Measurements from ENCODE around the gene IRF2BP2. TPM values are rescaled to one million over a fixed set of nuclear protein-coding genes. Genes with fewer than 3 reads are reported as not detected.

Gene IRF2BP2
- total RNA-seq, 2 donors from 2014 or later: 111 to 124 TPM

DNA sequence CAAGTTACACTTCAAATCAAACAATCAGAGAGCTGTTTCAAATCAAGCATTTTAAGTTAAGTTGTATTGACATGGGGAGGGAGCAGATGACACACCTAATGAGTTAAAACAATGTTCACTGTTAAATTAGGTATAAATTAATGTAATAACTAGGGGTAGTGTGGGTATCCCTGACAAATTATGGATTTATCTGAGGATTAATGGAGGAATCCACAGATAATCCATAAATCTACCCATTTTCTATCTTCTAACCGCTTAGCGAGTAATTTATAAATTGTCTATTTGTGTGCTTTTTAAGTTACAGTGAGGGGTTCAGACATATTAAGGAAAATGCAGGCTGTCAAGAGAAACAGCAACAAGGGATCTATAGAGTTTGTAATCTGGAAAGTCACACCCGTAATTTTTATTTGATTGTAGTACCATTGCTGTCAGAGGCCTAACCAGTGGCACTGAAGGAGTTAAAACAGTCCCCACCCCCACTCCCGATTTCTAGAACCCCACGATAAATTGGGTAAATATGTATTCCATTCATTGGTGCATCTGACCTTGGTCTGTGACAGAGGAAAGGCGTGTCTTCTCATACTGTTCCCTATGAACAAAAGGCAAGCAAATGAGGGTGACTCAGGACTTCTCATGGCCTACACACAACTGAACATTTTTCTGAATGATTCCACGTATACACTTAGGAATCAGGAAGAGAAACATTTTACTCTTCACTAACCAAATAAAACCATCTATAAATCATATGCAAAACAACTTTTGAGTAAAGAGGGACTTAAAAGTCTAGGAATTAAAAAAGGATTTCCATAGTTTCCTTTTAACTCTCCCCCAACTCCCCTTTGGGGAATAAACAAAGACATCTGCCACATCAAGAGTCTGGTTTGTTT is 7.4 kb downstream of the IRF2BP2 start:
- TF ChIP-seq POLR2AphosphoS5 (IDR thresholded peaks at IDR 0.05) (peak; percentile 95), POLR2A (IDR thresholded peaks at IDR 0.05) (peak; percentile 63)
- TF ChIP-seq, protein P1, sequence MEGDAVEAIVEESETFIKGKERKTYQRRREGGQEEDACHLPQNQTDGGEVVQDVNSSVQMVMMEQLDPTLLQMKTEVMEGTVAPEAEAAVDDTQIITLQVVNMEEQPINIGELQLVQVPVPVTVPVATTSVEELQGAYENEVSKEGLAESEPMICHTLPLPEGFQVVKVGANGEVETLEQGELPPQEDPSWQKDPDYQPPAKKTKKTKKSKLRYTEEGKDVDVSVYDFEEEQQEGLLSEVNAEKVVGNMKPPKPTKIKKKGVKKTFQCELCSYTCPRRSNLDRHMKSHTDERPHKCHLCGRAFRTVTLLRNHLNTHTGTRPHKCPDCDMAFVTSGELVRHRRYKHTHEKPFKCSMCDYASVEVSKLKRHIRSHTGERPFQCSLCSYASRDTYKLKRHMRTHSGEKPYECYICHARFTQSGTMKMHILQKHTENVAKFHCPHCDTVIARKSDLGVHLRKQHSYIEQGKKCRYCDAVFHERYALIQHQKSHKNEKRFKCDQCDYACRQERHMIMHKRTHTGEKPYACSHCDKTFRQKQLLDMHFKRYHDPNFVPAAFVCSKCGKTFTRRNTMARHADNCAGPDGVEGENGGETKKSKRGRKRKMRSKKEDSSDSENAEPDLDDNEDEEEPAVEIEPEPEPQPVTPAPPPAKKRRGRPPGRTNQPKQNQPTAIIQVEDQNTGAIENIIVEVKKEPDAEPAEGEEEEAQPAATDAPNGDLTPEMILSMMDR (IDR thresholded peaks at IDR 0.05): no peak
- DNase-seq (ENCODE audit: low spot score): peak; percentile 76
- Histone ChIP-seq H3K9me3 (no peaks in the 10 kb centered on the region), H3K27ac (peak overlapping the region; percentile 100), H3K4me3 (no peak overlapping the region), H3K27me3 (replicated peaks; ENCODE audit: insufficient read depth) (no peaks in the 10 kb centered on the region), H3K36me3 (peaks cover 0 to 3% of the 10 kb centered on the region in 2 donors), H3K4me1 (replicated peaks) (peaks cover 7% of the 10 kb centered on the region)
- WGBS: 29% methylated on average over 7 of the region's 7 CpGs
- intact Hi-C loops (cut with DNase I): loop anchor here (10.0 kb wide), 1 partner anchor 902 kb away; the partner anchor contains the start of gene B3GALNT2

DNA sequence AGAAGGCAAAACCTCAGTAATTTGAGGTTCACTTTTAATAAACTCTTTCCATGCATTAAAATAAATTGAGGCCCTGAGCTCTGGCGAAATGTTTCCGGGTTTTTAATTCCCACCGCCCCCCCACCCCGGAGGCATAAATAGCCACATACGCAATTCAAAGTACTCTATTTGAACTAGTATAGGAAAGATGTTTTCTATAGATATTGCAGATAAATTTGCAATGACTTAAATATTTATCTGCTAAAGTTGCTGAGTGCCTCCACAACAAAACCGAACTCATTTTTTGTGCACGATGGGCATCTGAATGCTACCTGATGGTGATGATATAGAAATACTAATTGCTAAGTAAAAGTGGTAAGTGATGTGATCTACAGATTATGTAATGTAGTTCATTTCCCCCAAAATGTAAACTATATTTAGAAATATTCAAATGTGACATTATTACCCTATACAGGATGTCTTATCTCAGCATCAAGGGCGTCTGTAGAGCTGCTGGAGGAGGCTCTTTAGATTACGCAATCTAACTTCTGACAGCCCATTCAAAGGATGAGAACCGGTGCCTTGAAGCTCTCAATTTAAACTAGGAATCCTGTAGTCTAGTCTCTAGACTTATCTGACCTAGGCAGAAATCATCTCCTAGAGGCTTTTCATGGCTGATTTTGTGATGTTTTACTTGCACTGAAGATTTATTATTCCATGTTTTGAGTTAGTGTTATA is 8.5 kb downstream of the IRF2BP2 start:
- Histone ChIP-seq H3K9me3 (no peaks in the 10 kb centered on the region), H3K4me3 (no peak overlapping the region), H3K4me1 (replicated peaks) (peaks cover 7% of the 10 kb centered on the region), H3K36me3 (no peaks in the 10 kb centered on the region), H3K27me3 (replicated peaks; ENCODE audit: insufficient read depth) (no peaks in the 10 kb centered on the region), H3K27ac (peak overlapping the region; percentile 100)
- 25% methylated on average over 10 of the region's 10 CpGs for WGBS
- no peak for DNase-seq (ENCODE audit: low spot score)
- TF ChIP-seq POLR2AphosphoS5 (IDR thresholded peaks at IDR 0.05): peak; percentile 25
- TF ChIP-seq, protein P1 (IDR thresholded peaks at IDR 0.05): no peak
- intact Hi-C loops (cut with DNase I): loop anchor here (2.0 to 10.0 kb wide), 2 partner anchors 67 to 903 kb away; partner anchors contain the start of gene B3GALNT2

DNA sequence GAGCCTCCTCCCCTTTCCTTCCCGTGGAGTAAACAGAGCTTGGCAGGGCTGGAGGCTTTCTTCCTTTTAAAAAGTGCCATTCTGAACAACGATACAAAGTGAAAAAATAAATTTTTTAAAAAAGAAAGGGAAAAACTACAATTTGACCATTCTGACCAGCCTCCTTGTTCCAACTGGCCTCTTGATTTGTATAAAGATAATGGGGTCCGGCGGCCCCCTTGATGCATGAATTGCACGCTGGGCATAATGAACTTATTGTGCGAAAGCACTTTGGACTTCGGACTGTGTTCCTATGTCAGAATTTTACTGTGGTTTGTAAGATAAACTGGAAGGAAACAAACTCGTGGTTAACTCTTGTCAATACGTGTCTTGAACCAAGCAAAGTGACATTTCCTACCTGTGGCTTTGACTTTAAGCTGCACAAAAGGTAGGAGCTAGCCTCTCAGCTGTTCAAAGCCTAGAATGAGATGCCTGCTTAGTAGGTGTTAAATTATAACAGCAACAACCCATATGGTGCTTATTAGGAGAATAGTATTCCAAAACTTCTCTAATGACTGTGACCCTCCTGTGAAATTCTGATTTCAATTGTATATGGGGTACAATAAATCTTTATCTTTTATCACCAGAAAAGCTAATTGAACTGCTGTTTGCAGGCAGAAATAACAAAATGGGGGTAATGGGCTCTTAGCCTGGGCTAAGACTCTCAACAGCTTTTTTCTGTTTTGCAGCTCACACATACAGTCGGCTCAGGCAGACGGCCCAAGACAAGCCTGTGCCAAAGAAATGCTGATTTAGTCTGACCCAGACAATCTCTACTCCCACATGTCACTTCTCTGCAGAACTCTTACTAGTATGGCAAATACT is 9.3 kb downstream of the IRF2BP2 start:
- no peaks in the 10 kb centered on the region for H3K36me3 ChIP-seq
- DNase-seq (ENCODE audit: low spot score): no peak
- H3K27me3 ChIP-seq (replicated peaks; ENCODE audit: insufficient read depth): no peaks in the 10 kb centered on the region
- WGBS: 2% methylated on average over 11 of the region's 11 CpGs
- H3K9me3 ChIP-seq: no peaks in the 10 kb centered on the region
- TF ChIP-seq, protein P1 (IDR thresholded peaks at IDR 0.05): no peak
- peak; percentile 8 for TF ChIP-seq POLR2AphosphoS5 (IDR thresholded peaks at IDR 0.05)
- peak overlapping the region; percentile 100 for H3K27ac ChIP-seq
- H3K4me1 ChIP-seq (replicated peaks): peaks cover 7% of the 10 kb centered on the region
- peak overlapping the region; percentile 54 to 59 for H3K4me3 ChIP-seq
- intact Hi-C loops (cut with DNase I): loop anchor here (2.0 to 10.0 kb wide), 2 partner anchors 66 to 904 kb away; partner anchors contain the start of gene B3GALNT2

DNA sequence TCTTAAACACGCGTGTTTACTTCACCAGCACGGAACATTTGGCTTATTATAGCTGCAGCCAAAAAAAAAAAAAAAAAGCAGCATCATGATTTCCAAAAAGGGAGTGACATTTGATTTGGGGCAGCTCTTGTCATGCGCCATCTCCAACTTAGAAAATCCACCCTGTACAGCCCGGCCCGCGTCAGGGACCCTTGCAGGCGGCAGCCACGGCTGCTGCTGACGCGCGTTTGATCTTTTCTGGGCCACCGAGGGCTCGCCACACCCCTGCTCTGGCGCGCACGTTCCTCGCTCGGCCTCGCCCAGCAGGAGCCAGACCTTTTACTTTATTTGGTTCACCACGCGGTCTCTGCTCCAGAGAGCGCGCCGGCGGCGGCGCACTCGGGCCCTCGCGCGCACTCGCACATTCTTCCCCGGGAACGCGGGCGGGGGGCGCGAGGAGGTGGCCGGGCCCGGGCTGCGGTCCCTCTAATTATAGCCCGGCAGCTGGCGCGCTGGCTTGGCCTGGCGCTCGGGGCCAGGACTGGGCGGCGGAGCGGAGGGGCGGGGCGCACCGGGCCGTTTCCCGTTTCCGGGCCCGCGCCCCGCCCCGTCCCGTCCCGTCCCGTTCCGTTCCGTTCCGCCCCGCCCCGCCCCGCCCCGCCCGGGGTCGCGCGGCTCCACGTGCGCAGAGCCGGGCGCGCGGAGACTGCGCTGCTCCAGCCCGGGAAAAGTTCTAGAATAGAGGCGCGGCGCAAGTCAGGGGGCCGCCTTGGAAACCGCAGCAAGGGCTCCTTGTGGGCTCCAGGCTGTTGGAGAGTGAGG is 10.2 kb downstream of the IRF2BP2 start:
- H3K9me3 ChIP-seq: no peaks in the 10 kb centered on the region
- H3K27me3 ChIP-seq (replicated peaks; ENCODE audit: insufficient read depth): no peaks in the 10 kb centered on the region
- peak; percentile 80 for DNase-seq (ENCODE audit: low spot score)
- peaks cover 7% of the 10 kb centered on the region for H3K4me1 ChIP-seq (replicated peaks)
- peak overlapping the region; percentile 100 for H3K27ac ChIP-seq
- peak overlapping the region; percentile 54 to 59 for H3K4me3 ChIP-seq
- 1% methylated on average over 55 of the region's 87 CpGs for WGBS
- intact Hi-C loops (cut with DNase I): loop anchor here (2.0 to 10.0 kb wide), 3 partner anchors 65 to 905 kb away; partner anchors contain the start of gene B3GALNT2
- no peaks in the 10 kb centered on the region for H3K36me3 ChIP-seq
- TF ChIP-seq POLR2AphosphoS5 (IDR thresholded peaks at IDR 0.05) (peak; percentile 71), POLR2A (IDR thresholded peaks at IDR 0.05) (peak; percentile 78)
- TF ChIP-seq, protein P1 (IDR thresholded peaks at IDR 0.05): peak in 2 of 4 experiments; percentile 31 to 35
